IMR-90 (cell line): ENCODE results near the gene PBX4. TPM values are rescaled to one million over a fixed set of nuclear protein-coding genes. Genes with fewer than 3 reads are reported as not detected.

Experiments used
- ATAC-seq: fragments of 200-7000 bp; cut with Tn5 transposase; 2 replicates; pipeline ENCODE4 v1.9.1; 2020; ENCODE audit warnings: low read depth, mild to moderate bottlenecking, moderate library complexity
- BruUV-seq: library from RNA; stranded (reverse); fragments of 400-500 nt; replicated peaks from 2 replicates; lab custom pipeline; 2021; lab: Mats Ljungman, UMichigan
- CTCF ChIA-PET: fragments of 300-600 bp; formaldehyde crosslinking; extraction: SDS; loops from one replicate; lab custom pipeline; 2021; ENCODE audit warnings: antibody characterized with exemption; lab: Yijun Ruan, JAX
- POLR2A ChIA-PET: fragments of 300-600 bp; sonication (Branson Sonifier 250); formaldehyde crosslinking; loops from one replicate; lab custom pipeline; 2022; ENCODE audit warnings: antibody characterized with exemption; ENCODE audit not compliant: unreplicated experiment; lab: Charles Lee
- DNase-seq: peaks from one replicate; pipeline ENCODE4 v3.0.0; 2013
- H2AFZ ChIP-seq: replicated peaks from 2 replicates; pipeline ENCODE3; 2013; ENCODE audit warnings: low read length, mild to moderate bottlenecking; ENCODE audit not compliant: poor library complexity
- H2AK5ac ChIP-seq: 2 replicates; pipeline ENCODE4 v1.6.1; 2013; ENCODE audit warnings: low read depth, low read length, inconsistent platforms
- H2AK9ac ChIP-seq: replicated peaks from 2 replicates; pipeline ENCODE3; 2013; ENCODE audit warnings: mild to moderate bottlenecking, low read depth, low read length, moderate library complexity; ENCODE audit not compliant: poor library complexity
- H2BK120ac ChIP-seq: 2 replicates; pipeline ENCODE4 v1.6.1; 2013; ENCODE audit warnings: low read depth, low read length, inconsistent platforms
- H2BK15ac ChIP-seq: 3 replicates; pipeline ENCODE4 v1.6.1; 2013; ENCODE audit warnings: low read depth, low read length, inconsistent platforms
- H2BK20ac ChIP-seq: 2 replicates; pipeline ENCODE4 v1.6.1; 2013; ENCODE audit warnings: low read depth, mild to moderate bottlenecking, inconsistent platforms, low read length, moderate library complexity
- H2BK5ac ChIP-seq: 2 replicates; pipeline ENCODE4 v1.6.1; 2013; ENCODE audit warnings: mild to moderate bottlenecking, low read depth, low read length, inconsistent platforms; ENCODE audit not compliant: poor library complexity, severe bottlenecking
- H3K14ac ChIP-seq: replicated peaks from 2 replicates; pipeline ENCODE4 v1.6.1; 2013; ENCODE audit warnings: low read depth, low read length, inconsistent platforms
- H3K18ac ChIP-seq: 2 replicates; pipeline ENCODE4 v1.6.1; 2013; ENCODE audit warnings: low read depth, low read length, control low read depth
- H3K23ac ChIP-seq: 2 replicates; pipeline ENCODE4 v1.6.1; 2013; ENCODE audit warnings: low read depth, low read length, inconsistent platforms
- H3K27ac ChIP-seq: 2 replicates; pipeline ENCODE4 v1.5.1; 2013; ENCODE audit warnings: mild to moderate bottlenecking, control low read depth, low read length; ENCODE audit not compliant: insufficient read depth
- H3K27me3 ChIP-seq: 2 replicates; pipeline ENCODE4 v1.6.1; 2013; ENCODE audit warnings: low read length; ENCODE audit not compliant: control insufficient read depth, insufficient read depth
- H3K36me3 ChIP-seq: 2 replicates; pipeline ENCODE4 v1.6.1; 2013; ENCODE audit warnings: low read length, mixed read lengths; ENCODE audit not compliant: control insufficient read depth, insufficient read depth
- H3K4ac ChIP-seq: 2 replicates; pipeline ENCODE4 v1.6.1; 2013; ENCODE audit warnings: low read depth, low read length, inconsistent platforms
- H3K4me1 ChIP-seq: 2 replicates; pipeline ENCODE4 v1.6.1; 2013; ENCODE audit warnings: low read length, mixed read lengths; ENCODE audit not compliant: control insufficient read depth, insufficient read depth
- H3K4me2 ChIP-seq: 2 replicates; pipeline ENCODE4 v1.6.1; 2013; ENCODE audit warnings: low read depth, mild to moderate bottlenecking, control low read depth, low read length, moderate library complexity
- H3K4me3 ChIP-seq: 2 replicates; pipeline ENCODE4 v1.5.1; 2013; ENCODE audit warnings: low read depth, mild to moderate bottlenecking, control low read depth, low read length, moderate library complexity; ENCODE audit not compliant: insufficient read depth
- H3K56ac ChIP-seq: 2 replicates; pipeline ENCODE4 v1.6.1; 2013; ENCODE audit warnings: low read length, inconsistent platforms; ENCODE audit not compliant: insufficient read depth; ENCODE audit errors: extremely low read depth
- H3K79me1 ChIP-seq, 2 experiments: 2 replicates each; pipeline ENCODE4 v1.6.1; 2013; ENCODE audit warnings: low read length in 2 of 2, inconsistent platforms in 1 of 2, low read depth in 1 of 2
- H3K9ac ChIP-seq: 2 replicates; pipeline ENCODE4 v1.6.1; 2013; ENCODE audit warnings: low read depth, low read length, control low read depth
- H3K9me1 ChIP-seq: 2 replicates; pipeline ENCODE4 v1.6.1; 2013; ENCODE audit warnings: low read length, inconsistent platforms; ENCODE audit not compliant: insufficient read depth
- H3K9me3 ChIP-seq: 2 replicates; pipeline ENCODE4 v1.6.1; 2013; ENCODE audit warnings: low read length; ENCODE audit not compliant: control insufficient read depth, insufficient read depth
- H4K20me1 ChIP-seq: 2 replicates; pipeline ENCODE4 v1.6.1; 2013; ENCODE audit warnings: low read length, inconsistent platforms; ENCODE audit not compliant: insufficient read depth
- H4K5ac ChIP-seq: 2 replicates; pipeline ENCODE4 v1.6.1; 2013; ENCODE audit warnings: mild to moderate bottlenecking, low read depth, low read length, control low read depth
- H4K8ac ChIP-seq, 2 experiments: 2 replicates each; pipeline ENCODE4 v1.6.1; 2013; ENCODE audit warnings: low read depth in 2 of 2, low read length in 2 of 2, control low read depth in 1 of 2, inconsistent platforms in 1 of 2
- H4K91ac ChIP-seq: 2 replicates; pipeline ENCODE4 v1.6.1; 2013; ENCODE audit warnings: low read depth, low read length, inconsistent platforms; ENCODE audit not compliant: insufficient read depth
- BHLHE40 ChIP-seq: fragments of 150-350 bp; IDR thresholded peaks from 2 replicates; pipeline ENCODE4 v1.6.1; 2016; ENCODE audit warnings: mild to moderate bottlenecking, low read depth, low read length
- CEBPB ChIP-seq: IDR thresholded peaks from 2 replicates; pipeline ENCODE4 v1.6.1; 2012; ENCODE audit warnings: low read depth, low read length, improper control_type of control experiment
- CHD1 ChIP-seq: IDR thresholded peaks from 2 replicates; pipeline ENCODE4 v1.6.1; 2012; ENCODE audit warnings: low read depth, low read length, improper control_type of control experiment
- CTCF ChIP-seq: conservative IDR thresholded peaks from 2 replicates; pipeline ENCODE4 v1.5.1; 2012; ENCODE audit warnings: mild to moderate bottlenecking, low read depth, low read length, improper control_type of control experiment
- ELK1 ChIP-seq: fragments of 150-350 bp; IDR thresholded peaks from 2 replicates; pipeline ENCODE4 v1.6.1; 2016; ENCODE audit warnings: low read depth, mild to moderate bottlenecking, low read length, moderate library complexity, borderline replicate concordance
- FOS ChIP-seq: fragments of 150-350 bp; IDR thresholded peaks from 2 replicates; pipeline ENCODE4 v1.6.1; 2016; ENCODE audit warnings: low read depth, low read length
- MAFK ChIP-seq: IDR thresholded peaks from 2 replicates; pipeline ENCODE4 v1.6.1; 2012; ENCODE audit warnings: low read depth, low read length, improper control_type of control experiment
- MXI1 ChIP-seq: IDR thresholded peaks from 2 replicates; pipeline ENCODE4 v1.6.1; 2012; ENCODE audit warnings: low read depth, mild to moderate bottlenecking, low read length, moderate library complexity, borderline replicate concordance
- NFE2L2 ChIP-seq: fragments of 150-350 bp; IDR thresholded peaks from 2 replicates; pipeline ENCODE4 v1.6.1; 2016; ENCODE audit warnings: low read depth, mild to moderate bottlenecking, low read length
- POLR2A ChIP-seq: IDR thresholded peaks from 2 replicates; pipeline ENCODE4 v1.6.1; 2012; ENCODE audit warnings: mild to moderate bottlenecking, low read depth, low read length
- RAD21 ChIP-seq: IDR thresholded peaks from 2 replicates; pipeline ENCODE4 v1.6.1; 2012; ENCODE audit warnings: low read length, improper control_type of control experiment
- RCOR1 ChIP-seq: IDR thresholded peaks from 2 replicates; pipeline ENCODE4 v1.6.1; 2012; ENCODE audit warnings: mild to moderate bottlenecking, low read length, improper control_type of control experiment; ENCODE audit not compliant: insufficient replicate concordance
- RFX5 ChIP-seq: IDR thresholded peaks from 2 replicates; pipeline ENCODE4 v1.8.0; 2012; ENCODE audit warnings: low read depth, mild to moderate bottlenecking, low read length, moderate library complexity
- SMC3 ChIP-seq: fragments of 150-350 bp; IDR thresholded peaks from 2 replicates; pipeline ENCODE4 v1.6.1; 2016; ENCODE audit warnings: low read depth, mild to moderate bottlenecking, antibody characterized with exemption, low read length, moderate library complexity
- USF2 ChIP-seq: fragments of 150-350 bp; IDR thresholded peaks from 2 replicates; pipeline ENCODE4 v1.6.1; 2017; ENCODE audit warnings: mild to moderate bottlenecking, antibody characterized with exemption, low read length, low read depth
- WGBS, 2 experiments: methylation state at CpG; one replicate each; pipeline versions ENCODE4 v1.1.5 to v1.1.7; 2013; ENCODE audit warnings: missing lambda C conversion rate in 2 of 2; ENCODE audit not compliant: insufficient read length in 1 of 2; ENCODE audit errors: extremely low coverage in 2 of 2; 5-methylcytosine and 5-hydroxymethylcytosine counted together
- dilution Hi-C: fragments of 300-500 bp; cut with HindIII; formaldehyde crosslinking; loops from one replicate; pipeline ENCODE4 v1.14.3; 2018; ENCODE audit warnings: low sequenced_read_pairs; ENCODE audit not compliant: unreplicated experiment
- in situ Hi-C: fragments of 300-500 bp; cut with MboI; formaldehyde crosslinking; loops from 3 replicates; pipeline ENCODE4 v1.14.3; 2019; ENCODE audit warnings: low sequenced_read_pairs, inconsistent platforms, mixed read lengths
- intact Hi-C: fragments of 100-400 bp; cut with micrococcal nuclease; formaldehyde crosslinking; loops from 2 replicates; pipeline ENCODE4 v1.10.0; 2022
- polyA plus RNA-seq, 3 experiments: library from polyadenylated mRNA; depleted of rRNA; stranded (reverse); fragments of >200 nt; gene quantifications; 2 replicates each; pipeline ENCODE4 v1.2.3, GENCODE V29; 2012; ENCODE audit warnings: low replicate concordance in 1 of 3
- total RNA-seq: library from RNA; depleted of rRNA; stranded (reverse); fragments of >200 nt; gene quantifications from 2 replicates; pipeline ENCODE4 v1.2.3, GENCODE V29; 2012

PBX4 gene
- total and polyA plus RNA-seq, 2 of the 4 experiments (the other 2 are of a cell fraction): 0.90 to 2.9 TPM

DNA sequence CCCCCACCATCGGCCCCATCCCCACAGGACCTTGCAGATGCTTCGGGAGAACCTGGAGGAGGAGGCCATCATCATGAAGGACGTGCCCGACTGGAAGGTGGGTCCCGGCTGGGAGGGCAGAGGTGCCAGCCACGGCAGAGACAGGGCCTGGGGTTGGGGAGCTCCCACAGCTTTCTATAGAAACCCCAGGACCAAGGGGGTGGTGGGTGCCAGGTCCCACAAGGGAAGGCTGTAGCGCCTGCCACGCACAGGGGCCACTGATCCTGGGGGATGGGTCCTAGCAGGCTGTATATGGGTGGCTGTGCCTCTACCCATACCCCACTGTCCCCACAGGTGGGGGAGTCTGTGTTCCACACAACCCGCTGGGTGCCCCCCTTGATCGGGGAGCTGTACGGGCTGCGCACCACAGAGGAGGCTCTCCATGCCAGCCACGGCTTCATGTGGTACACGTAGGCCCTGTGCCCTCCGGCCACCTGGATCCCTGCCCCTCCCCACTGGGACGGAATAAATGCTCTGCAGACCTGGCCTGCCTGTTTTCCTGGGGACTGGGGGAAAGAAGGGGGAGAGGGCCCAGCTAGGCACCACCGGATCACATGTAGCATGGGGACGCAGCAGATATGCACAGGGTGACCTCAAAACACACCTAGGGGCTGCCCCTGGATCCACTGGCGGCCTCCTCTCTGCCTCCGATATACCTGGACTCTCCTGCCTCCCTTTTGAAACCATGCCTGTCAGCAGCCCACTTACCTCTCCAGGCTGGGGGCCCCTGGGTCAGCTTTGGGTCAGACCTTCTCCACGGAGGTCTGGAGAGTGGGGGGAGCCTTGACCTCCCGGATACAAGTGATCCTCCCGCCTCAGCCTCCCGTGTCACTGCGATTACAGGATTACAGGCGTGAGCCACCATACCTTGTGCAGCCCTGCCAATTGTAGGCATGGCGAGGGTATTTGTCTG lies 90.5 kb downstream of the PBX4 start:
- intact Hi-C loops (no loop called here), in situ Hi-C loops (loop anchor here (25.0 kb wide), 1 partner anchor 434 kb away; no protein-coding TSS in a partner anchor), dilution Hi-C loops (no loop called here)
- H3K4me2 ChIP-seq: no peak overlapping the region
- peaks cover 9 to 30% of the 10 kb centered on the region in 2 experiments for H3K79me1 ChIP-seq
- H2AFZ ChIP-seq: no peak overlapping the region
- no peak overlapping the region for H4K91ac ChIP-seq
- BruUV-seq: no TSS peak
- no peak overlapping the region for H3K23ac ChIP-seq
- POLR2A ChIA-PET: no interaction called here
- no peak for DNase-seq
- H2BK20ac ChIP-seq: no peak overlapping the region
- WGBS, 2 experiments: 92% methylated on average over 5 of the region's 27 CpGs; no CpG with 5 or more reads in 1 of the 2 experiments
- no peak overlapping the region for H2BK5ac ChIP-seq
- no peak overlapping the region for H4K8ac ChIP-seq
- no peak overlapping the region for H4K5ac ChIP-seq
- H2BK15ac ChIP-seq: no peak overlapping the region
- no peak overlapping the region for H3K18ac ChIP-seq
- no peak overlapping the region for H2AK9ac ChIP-seq
- H3K9me3 ChIP-seq: no peaks in the 10 kb centered on the region
- H3K4ac ChIP-seq: no peak overlapping the region
- no peak overlapping the region for H3K56ac ChIP-seq
- no peaks in the 10 kb centered on the region for H3K27me3 ChIP-seq
- peaks cover 37% of the 10 kb centered on the region for H4K20me1 ChIP-seq
- no peak overlapping the region for H3K4me3 ChIP-seq
- H3K4me1 ChIP-seq: peaks cover 7% of the 10 kb centered on the region
- H3K36me3 ChIP-seq: peaks cover 26% of the 10 kb centered on the region
- H3K14ac ChIP-seq: no peak overlapping the region
- CTCF ChIA-PET: no interaction called here
- H2AK5ac ChIP-seq: no peak overlapping the region
- H3K27ac ChIP-seq: no peak overlapping the region
- H2BK120ac ChIP-seq: no peak overlapping the region
- ATAC-seq: no peak
- H3K9ac ChIP-seq: no peak overlapping the region
- no peaks in the 10 kb centered on the region for H3K9me1 ChIP-seq
- TF ChIP-seq USF2 (no peak), RAD21 (no peak), CEBPB (no peak), POLR2A (no peak), ELK1 (no peak), RFX5 (no peak), NFE2L2 (no peak), SMC3 (no peak), FOS (no peak), CHD1 (no peak), RCOR1 (no peak), MAFK (no peak), BHLHE40 (no peak), CTCF (no peak), MXI1 (no peak)
